ENCODE results near the gene REXO5.

Gene REXO5

GRCh38 chr16:20818929-20819585 lies 12.7 kb downstream of the REXO5 start:
- H3K9me3 Mint-ChIP-seq, result no peaks in the 10 kb centered on the region
- TF ChIP-seq, protein P1, sequence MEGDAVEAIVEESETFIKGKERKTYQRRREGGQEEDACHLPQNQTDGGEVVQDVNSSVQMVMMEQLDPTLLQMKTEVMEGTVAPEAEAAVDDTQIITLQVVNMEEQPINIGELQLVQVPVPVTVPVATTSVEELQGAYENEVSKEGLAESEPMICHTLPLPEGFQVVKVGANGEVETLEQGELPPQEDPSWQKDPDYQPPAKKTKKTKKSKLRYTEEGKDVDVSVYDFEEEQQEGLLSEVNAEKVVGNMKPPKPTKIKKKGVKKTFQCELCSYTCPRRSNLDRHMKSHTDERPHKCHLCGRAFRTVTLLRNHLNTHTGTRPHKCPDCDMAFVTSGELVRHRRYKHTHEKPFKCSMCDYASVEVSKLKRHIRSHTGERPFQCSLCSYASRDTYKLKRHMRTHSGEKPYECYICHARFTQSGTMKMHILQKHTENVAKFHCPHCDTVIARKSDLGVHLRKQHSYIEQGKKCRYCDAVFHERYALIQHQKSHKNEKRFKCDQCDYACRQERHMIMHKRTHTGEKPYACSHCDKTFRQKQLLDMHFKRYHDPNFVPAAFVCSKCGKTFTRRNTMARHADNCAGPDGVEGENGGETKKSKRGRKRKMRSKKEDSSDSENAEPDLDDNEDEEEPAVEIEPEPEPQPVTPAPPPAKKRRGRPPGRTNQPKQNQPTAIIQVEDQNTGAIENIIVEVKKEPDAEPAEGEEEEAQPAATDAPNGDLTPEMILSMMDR (IDR thresholded peaks at IDR 0.05), result no peak
- H3K27ac Mint-ChIP-seq, result no peak overlapping the region
- H3K27me3 Mint-ChIP-seq (ENCODE audit: low read depth, poor library complexity), result no peaks in the 10 kb centered on the region
- H3K4me1 Mint-ChIP-seq, result no peaks in the 10 kb centered on the region
- no peak for DNase-seq
- H3K4me3 Mint-ChIP-seq, result no peak overlapping the region
- peaks cover 32% of the 10 kb centered on the region for H3K36me3 Mint-ChIP-seq (ENCODE audit: low read depth)

DNA sequence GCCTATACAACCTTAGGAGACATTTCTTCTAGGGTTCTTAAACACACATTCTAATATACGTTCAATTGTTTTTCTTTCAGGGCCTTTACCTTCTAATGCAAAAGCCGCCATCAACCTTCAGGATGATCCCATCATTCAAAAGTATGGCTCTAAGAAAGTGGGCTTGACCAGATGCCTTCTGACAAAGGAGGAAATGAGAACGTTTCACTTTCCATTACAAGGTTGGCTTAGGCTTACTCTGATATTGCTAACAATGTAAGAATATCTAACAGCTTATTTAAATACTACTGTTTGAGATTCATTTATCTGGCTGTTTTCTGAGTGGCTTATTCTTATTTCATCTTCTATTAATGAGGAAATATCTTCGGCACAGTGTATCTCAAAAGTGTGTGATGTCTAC lies 15.4 kb downstream of the REXO5 start:
- TF ChIP-seq, protein P1 (IDR thresholded peaks at IDR 0.05), result no peak
- Mint-ChIP-seq H3K27me3 (ENCODE audit: low read depth, poor library complexity) (no peaks in the 10 kb centered on the region), H3K36me3 (ENCODE audit: low read depth) (peaks cover 32% of the 10 kb centered on the region), H3K4me1 (no peaks in the 10 kb centered on the region), H3K27ac (no peak overlapping the region), H3K9me3 (no peaks in the 10 kb centered on the region), H3K4me3 (no peak overlapping the region)
- DNase-seq, result no peak

DNA sequence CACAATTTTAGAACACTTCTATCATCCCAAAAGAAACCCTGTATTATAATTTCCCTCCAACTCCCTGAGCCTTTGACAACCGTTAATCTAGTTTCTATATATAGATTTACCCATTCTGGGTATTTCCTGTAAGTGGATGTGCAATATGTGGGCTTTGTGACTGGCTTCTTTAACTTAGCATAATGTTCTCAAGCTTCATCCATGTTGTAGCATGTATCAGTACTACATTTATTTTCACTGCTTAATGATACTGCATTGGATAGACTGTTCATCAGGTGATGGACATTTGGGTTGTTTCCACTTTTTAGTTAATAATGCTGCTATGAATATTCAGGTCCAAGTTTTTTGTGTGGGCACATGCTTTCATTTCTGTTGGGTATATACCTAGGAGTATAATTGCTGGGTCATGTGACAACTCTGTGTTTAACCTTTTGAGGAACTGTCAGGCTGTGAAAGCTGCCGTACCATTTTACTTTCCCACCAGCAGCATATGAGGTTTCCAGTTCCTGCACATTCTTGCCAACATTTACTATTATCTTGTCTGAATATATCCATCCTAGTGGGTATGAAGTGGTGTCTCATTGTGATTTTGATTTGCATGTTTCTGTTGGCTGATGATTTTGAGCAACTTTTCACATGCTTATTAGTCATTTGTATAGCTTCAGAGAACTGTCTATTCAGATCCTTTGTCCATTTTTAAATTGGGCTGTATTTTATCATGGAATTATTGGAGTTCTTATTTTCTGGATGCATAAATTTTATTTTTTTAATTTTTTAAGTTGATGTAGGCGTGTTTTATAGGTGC lies 16.4 kb downstream of the REXO5 start:
- Mint-ChIP-seq H3K9me3 (no peaks in the 10 kb centered on the region), H3K4me1 (no peaks in the 10 kb centered on the region), H3K4me3 (no peak overlapping the region), H3K36me3 (ENCODE audit: low read depth) (peaks cover 32% of the 10 kb centered on the region), H3K27ac (no peak overlapping the region), H3K27me3 (ENCODE audit: low read depth, poor library complexity) (no peaks in the 10 kb centered on the region)
- no peak for DNase-seq
- TF ChIP-seq, protein P1 (IDR thresholded peaks at IDR 0.05), result no peak

- Mint-ChIP-seq H3K27me3 (ENCODE audit: low read depth, poor library complexity) (no peaks in the 10 kb centered on the region), H3K36me3 (ENCODE audit: low read depth) (peaks cover 12% of the 10 kb centered on the region), H3K27ac (no peak overlapping the region), H3K4me3 (no peak overlapping the region), H3K9me3 (no peaks in the 10 kb centered on the region), H3K4me1 (no peaks in the 10 kb centered on the region)
- DNase-seq, result no peak
- TF ChIP-seq, protein P1 (IDR thresholded peaks at IDR 0.05), result no peak
Measured at GRCh38 chr16:20826039-20826566, 19.8 kb downstream of the REXO5 start.

DNA sequence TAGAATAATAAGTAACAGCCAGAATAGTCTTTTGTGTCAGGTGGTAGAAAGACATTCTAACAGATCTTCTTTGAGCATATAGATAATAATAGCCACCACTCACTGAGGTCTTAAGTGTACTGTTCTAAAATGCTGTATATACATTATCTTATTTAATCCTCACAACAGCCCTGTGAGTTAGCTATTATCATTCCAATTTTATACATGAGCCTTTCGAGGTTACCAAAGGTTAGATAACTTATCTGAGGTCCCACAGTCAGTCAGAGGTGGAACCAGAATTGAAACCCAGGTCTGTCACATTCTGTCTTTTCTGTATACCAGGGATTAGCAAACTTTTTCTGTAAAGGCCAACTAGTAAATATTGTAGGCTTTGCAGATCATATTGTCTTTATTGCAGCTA lies 23.2 kb downstream of the REXO5 start:
- peaks cover 15% of the 10 kb centered on the region for H3K36me3 Mint-ChIP-seq (ENCODE audit: low read depth)
- H3K27ac Mint-ChIP-seq, result no peak overlapping the region
- TF ChIP-seq, protein P1 (IDR thresholded peaks at IDR 0.05), result no peak
- H3K4me1 Mint-ChIP-seq, result no peaks in the 10 kb centered on the region
- no peak overlapping the region for H3K4me3 Mint-ChIP-seq
- H3K27me3 Mint-ChIP-seq (ENCODE audit: low read depth, poor library complexity), result no peaks in the 10 kb centered on the region
- peaks cover 2% of the 10 kb centered on the region for H3K9me3 Mint-ChIP-seq
- DNase-seq, result no peak

All from nephron progenitor cell (in vitro differentiated cells).